Choroid plexus epithelial cell (primary cell): Measurements from ENCODE around the gene NKX6-2.

Experiments used
- DNase-seq: peaks from one replicate; pipeline ENCODE4 v3.0.0-alpha.2; 2010; ENCODE audit warnings: low read depth
- H3K4me3 ChIP-seq: 2 replicates; pipeline ENCODE4 v1.5.1; 2011; ENCODE audit warnings: low read depth, mild to moderate bottlenecking, control low read depth, low read length, moderate library complexity
- TF ChIP-seq, protein P1 (sequence below): conservative IDR thresholded peaks from 2 replicates; pipeline ENCODE4 v1.5.1; 2011; ENCODE audit warnings: low read depth, mild to moderate bottlenecking, control low read depth, inconsistent platforms, low read length, moderate library complexity

The NKX6-2 gene

DNA sequence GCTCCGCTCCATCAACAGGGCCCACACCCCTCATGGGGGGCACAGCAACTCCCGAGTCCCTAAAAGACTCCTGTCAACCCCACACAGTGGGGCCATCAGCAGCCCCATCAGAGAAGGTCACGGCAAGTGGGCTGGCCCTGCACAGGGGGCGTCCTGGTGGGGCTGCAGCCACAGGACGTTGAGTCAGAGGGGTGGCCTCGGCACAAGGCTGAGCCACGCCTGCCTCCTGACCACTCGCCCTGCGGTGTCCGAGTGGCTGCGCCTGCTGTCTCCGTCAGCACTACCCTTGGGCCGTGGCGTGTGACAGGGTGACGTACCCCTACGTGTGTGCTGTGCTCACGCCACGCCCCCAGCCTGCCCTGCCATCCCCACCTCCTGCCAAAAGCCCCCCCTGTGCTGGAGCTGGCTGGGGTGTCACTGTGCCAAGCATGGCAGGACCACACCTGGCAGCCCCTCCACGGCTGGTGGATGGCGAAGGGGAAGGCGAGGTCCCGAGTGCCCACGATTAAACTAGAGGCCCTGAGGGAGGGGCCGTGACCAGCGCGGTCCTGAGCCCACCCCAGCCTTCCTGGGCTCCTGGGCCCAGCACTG is 26.0 kb upstream of the NKX6-2 start:
- H3K4me3 ChIP-seq: no peak overlapping the region
- TF ChIP-seq, protein P1, sequence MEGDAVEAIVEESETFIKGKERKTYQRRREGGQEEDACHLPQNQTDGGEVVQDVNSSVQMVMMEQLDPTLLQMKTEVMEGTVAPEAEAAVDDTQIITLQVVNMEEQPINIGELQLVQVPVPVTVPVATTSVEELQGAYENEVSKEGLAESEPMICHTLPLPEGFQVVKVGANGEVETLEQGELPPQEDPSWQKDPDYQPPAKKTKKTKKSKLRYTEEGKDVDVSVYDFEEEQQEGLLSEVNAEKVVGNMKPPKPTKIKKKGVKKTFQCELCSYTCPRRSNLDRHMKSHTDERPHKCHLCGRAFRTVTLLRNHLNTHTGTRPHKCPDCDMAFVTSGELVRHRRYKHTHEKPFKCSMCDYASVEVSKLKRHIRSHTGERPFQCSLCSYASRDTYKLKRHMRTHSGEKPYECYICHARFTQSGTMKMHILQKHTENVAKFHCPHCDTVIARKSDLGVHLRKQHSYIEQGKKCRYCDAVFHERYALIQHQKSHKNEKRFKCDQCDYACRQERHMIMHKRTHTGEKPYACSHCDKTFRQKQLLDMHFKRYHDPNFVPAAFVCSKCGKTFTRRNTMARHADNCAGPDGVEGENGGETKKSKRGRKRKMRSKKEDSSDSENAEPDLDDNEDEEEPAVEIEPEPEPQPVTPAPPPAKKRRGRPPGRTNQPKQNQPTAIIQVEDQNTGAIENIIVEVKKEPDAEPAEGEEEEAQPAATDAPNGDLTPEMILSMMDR: no peak
- DNase-seq: no peak

DNA sequence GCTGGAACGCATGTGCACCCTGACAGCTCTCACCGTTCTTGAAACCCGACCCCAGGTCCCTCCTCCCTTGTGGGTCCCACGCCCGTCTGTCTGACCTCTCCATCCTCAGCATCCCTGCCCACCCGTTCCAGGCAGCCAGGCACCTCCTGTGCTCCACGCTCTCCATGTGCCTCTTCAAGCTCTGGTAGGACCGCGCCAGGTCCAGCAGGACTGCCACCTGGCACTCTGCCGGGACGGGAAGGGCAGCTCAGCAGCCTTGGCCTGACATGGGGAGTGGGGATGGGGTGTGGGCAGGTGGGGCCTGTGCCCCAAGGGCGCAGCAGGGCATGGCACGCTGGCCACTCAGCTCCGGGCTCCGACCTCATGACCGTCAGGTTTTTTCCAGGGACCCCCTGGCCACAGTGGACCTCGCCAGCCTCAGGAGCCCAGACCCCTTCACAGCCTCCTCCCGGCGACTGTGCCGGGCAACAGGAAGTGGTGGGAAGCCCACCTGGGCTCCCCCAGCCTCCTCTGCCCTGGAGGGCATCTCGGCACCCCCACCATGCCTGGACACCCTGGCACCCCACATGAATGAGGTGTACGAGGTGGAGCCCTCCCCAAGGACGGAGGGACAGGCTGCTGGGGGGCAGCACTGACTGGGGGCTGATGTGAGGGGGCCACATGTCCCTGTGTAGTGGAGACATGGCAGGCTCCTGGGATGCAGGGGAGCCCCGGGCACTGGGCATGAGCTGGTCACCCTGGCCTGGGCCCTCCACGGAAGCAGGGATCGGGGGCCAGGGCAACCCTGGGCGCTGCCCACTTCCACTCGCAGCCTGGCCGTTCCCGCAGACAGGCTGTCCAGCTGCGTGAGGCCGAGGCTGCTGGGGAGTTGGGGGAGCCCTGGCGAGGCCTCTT is 25.1 kb upstream of the NKX6-2 start:
- TF ChIP-seq, protein P1: no peak
- no peak overlapping the region for H3K4me3 ChIP-seq
- no peak for DNase-seq

DNA sequence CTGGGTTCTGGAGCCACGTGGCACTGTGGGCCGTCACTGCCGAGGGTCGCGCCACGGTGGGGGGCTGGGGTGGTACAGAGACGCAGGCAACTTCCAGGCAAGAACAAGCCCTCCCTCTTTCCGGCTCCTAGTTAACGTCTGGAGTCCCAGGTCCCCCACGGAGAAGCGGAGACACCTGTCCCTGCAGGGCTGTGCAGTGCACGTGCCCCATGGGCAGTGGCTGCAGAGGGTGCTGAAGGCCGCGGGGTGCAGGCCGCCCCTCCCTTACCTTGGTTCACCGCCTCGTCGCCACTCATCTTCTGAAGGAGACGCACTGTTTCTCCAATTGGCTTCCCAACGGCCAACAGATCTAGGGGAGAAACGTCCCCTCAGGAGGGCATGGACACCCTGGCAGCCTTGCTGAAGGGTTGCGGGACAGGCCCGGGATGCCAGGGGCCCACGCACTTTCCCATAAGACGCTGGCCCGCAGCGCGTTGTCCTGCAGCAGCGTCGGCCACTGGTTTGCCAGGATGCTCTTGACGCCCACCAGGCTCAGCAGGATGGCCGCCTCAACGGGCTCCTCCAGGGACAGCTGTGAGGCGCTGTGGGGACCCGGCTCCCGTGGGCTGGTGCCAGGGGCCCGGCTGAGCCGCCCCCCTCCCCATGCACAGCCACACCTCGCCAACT is 24.3 kb upstream of the NKX6-2 start:
- TF ChIP-seq, protein P1: no peak
- DNase-seq: no peak
- H3K4me3 ChIP-seq: no peak overlapping the region

DNA sequence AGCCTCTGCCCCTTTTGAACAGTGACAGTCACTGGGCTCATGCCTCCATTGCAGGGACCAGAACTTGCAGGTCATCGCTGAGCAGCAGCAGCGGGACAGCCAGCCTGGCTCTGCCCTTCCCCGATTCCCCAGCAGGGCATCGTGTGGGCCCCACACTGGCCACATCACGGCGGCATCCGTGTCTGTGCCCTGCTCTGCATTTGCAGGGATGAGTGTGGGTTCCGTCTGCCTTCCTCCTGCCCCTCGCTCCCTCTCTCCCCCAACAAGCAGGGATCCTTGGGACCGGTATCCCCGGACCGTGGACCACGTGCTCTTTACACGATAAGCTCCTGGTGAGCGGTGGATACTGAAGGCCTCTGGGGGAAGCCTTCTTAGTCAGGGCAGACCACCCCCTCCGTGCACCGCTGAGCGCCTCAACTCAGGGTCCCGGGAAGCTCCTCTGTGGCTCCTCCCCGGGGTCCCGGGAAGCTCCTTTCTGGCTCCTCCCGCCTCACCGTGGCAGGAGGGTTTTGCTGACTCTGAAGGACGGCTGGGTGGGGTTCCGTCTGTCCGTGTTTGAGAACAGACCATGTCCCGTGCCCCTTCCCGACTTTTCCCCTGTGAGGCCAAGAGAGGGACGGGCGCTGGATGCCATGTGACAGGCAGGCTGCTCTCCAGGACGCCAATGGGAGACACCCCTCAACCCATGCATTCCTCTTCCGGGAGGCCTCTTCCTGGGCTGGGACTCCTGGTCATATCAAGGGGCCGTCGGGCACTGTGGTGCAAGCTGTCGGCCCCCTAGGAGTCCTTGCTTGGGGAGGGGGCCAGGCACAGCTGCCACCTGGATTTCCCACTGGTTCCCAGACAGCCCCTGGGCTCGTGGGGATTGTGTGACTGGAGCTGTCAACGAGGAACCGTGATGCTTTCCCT is 23.5 kb upstream of the NKX6-2 start:
- TF ChIP-seq, protein P1: no peak
- no peak for DNase-seq
- no peak overlapping the region for H3K4me3 ChIP-seq

DNA sequence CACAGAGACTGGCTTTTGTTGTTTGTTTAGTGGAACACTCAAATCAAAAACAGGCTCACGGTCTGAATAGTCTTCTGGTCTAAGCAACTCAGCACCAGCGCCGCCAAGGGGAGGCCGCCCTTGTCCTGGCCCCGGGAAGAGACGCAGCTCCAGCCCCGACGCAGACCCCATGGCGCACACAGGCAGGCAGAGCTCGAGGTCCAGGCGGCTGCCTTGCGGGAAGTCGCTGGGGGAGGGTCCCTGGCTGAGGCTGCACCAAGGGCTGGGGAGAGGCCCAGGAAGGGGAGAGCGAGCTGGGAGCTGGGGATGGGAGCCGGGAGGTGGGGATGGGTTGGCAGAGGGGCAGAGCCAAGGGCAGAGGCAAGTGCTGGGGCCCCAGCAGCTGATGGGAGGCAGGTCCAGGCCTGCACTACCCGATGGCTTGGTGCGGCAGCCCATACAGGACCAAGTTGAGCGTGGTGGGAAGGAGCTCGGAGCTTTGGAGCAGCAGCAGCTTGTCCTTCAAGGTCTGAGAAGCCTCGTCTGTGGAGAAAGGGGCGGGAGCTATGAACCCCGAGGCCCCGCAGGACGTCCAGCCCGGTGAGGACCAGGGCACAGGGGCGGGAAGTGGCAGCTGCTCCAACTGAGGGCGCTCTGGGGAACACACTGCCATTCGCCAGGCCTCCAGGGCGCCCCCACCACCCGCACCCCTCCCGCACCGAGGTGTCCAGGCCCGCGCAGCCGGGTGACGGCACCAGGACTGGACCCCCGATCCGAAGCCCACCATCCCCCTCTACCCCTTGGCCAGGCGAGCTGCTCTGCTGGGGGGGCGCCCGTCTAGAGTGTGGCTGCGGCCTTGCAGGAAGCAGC is 22.7 kb upstream of the NKX6-2 start:
- no peak overlapping the region for H3K4me3 ChIP-seq
- no peak for DNase-seq
- TF ChIP-seq, protein P1: no peak

DNA sequence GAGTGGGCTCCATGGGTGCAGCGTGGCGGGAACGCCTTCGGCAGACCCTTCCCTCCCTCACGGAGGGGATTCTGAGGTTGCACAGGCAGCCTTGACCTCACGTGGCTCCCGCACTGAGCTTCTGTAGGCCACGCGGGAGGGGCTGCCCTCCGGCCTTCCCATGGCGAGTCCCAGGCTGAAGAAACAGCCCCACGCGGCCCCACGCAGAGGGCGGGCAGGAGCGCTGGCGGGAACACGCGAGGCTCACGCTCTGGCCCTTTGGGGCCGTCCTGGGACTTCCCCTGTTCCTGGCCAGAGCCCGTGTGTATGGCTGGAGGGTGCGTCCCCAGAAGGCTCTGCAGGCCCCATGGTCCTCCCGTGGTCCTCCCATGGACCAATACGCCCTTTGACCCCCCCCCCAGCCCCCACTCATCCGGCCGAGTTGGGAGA is 21.7 kb upstream of the NKX6-2 start:
- DNase-seq: no peak
- H3K4me3 ChIP-seq: no peak overlapping the region
- TF ChIP-seq, protein P1: no peak
